Retinal pigment epithelial cell (primary cell): ENCODE measurements around the gene ZFHX2.
A peak's percentile ranks its signal among the peaks of the same experiment; 100 is the strongest.

Experiments used
- DNase-seq: peaks from one replicate; pipeline ENCODE4 v3.0.0-alpha.2; 2010; ENCODE audit warnings: low read depth
- H3K4me3 ChIP-seq: 2 replicates; pipeline ENCODE4 v1.5.1; 2011; ENCODE audit warnings: mild to moderate bottlenecking, low read length, control low read depth, moderate library complexity
- CTCF ChIP-seq: conservative IDR thresholded peaks from 2 replicates; pipeline ENCODE4 v1.5.1; 2011; ENCODE audit warnings: low read depth, low read length, control low read depth, inconsistent platforms

Gene ZFHX2

DNA sequence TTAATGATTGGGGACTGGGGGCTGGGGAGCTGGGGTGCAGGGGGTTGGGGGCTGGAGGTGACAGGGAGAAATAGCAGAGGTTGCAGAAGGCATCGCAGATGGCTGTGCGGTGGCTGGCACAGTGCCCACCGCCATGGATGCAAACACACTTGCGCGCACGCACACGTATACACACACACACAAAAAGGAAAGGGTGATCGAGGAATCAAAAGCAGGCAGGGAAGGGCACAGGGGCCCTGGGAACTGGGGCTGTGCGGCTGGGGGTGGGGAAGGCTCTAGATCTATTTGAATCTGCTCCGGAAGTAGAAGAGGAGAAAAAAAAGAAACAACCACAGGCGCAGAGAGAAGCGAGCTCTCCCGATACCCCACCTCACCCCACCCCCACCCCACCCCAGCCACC lies 39.4 kb downstream of the ZFHX2 start:
- H3K4me3 ChIP-seq, result no peak overlapping the region
- no peak for DNase-seq
- no peak for TF ChIP-seq CTCF

GRCh38 chr14:23494223-23494622 lies 57.3 kb downstream of the ZFHX2 start:
- no peak for TF ChIP-seq CTCF
- H3K4me3 ChIP-seq, result no peak overlapping the region
- peak; percentile 54 for DNase-seq

DNA sequence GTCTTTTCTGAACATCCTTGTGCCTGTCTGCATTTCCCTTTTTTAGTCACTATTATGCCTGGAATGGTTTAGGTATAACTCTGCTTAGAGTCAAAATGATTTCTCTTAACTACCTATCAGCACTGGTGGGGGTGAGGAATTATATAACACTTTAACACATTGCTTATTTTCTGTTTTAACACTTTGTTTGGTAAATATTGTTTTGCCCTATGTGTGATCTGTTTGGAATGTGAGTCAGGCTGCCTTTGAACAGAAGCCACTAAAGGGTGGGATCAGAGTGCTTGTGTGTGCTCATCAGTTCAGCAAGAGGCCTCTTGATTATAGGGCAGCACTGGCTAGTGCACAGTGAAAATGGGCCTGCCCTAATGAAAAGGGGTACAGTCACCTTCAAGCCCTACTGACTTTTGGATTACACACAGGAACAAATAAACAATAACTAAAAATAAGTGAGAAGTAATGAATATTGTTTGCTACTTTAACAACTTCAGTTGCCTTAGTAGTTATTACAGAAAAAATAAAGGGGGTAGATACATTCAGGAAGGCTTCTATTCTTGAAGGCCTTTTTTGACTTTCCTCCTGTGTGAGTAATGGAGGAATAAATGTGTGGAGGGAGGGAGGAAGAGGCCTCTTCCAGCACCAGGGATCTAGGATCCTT lies 58.8 kb downstream of the ZFHX2 start:
- no peak for TF ChIP-seq CTCF
- DNase-seq, result no peak
- H3K4me3 ChIP-seq, result no peak overlapping the region

GRCh38 chr14:23487216-23487615 lies 64.3 kb downstream of the ZFHX2 start:
- no peak for DNase-seq
- TF ChIP-seq CTCF, result no peak
- no peak overlapping the region for H3K4me3 ChIP-seq

GRCh38 chr14:23486036-23486435 lies 65.5 kb downstream of the ZFHX2 start:
- no peak overlapping the region for H3K4me3 ChIP-seq
- DNase-seq, result no peak
- TF ChIP-seq CTCF, result no peak

DNA sequence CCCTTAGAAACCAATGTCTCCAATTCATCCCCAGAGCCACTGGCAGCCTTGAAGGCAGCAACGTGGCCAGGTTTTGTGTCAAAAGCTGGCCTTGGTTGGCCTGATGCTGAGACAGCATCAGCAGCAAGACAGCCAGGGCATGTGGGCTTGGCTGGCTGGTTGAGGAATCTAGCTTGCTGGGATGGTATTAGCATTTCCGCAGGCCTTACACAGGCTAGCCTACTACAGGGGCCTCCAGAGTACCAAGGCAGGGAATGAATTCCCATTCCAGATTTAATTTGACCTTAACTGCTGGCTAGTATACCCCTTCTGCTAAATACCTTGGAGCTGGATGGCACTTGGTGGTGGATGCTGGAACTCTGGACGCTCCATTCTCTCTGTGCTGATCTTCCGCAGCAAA lies 66.2 kb downstream of the ZFHX2 start:
- no peak overlapping the region for H3K4me3 ChIP-seq
- no peak for TF ChIP-seq CTCF
- no peak for DNase-seq

GRCh38 chr14:23483236-23483854 lies 68.2 kb downstream of the ZFHX2 start:
- TF ChIP-seq CTCF, result peak; percentile 62
- no peak overlapping the region for H3K4me3 ChIP-seq
- DNase-seq, result no peak
